SK-N-SH (cell line): ENCODE data around the gene D2HGDH.

Experiments used
- CTCF ChIP-seq: fragments of 200-600 bp; sonication (generic); IDR thresholded peaks from 2 replicates; pipeline ENCODE4 v1.6.1; 2017; ENCODE audit warnings: antibody characterized with exemption, mild to moderate bottlenecking, moderate library complexity
- EP300 ChIP-seq, 2 experiments: IDR thresholded peaks; 2 replicates each; pipeline versions ENCODE4 v1.4.0 to v1.6.1; 2012; ENCODE audit warnings: borderline replicate concordance in 1 of 2, low read depth in 1 of 2, low read length in 1 of 2
- EZH2phosphoT487 ChIP-seq: fragments of 200-600 bp; sonication (generic); IDR thresholded peaks from 2 replicates; pipeline ENCODE4 v1.6.1; 2017; ENCODE audit warnings: low read depth, mixed run types, mild to moderate bottlenecking, antibody characterized with exemption, moderate library complexity, borderline replicate concordance
- FOSL2 ChIP-seq: IDR thresholded peaks from 2 replicates; pipeline ENCODE4 v1.4.0; 2012; ENCODE audit warnings: low read depth, mild to moderate bottlenecking, moderate library complexity, borderline replicate concordance
- MXI1 ChIP-seq: IDR thresholded peaks from 2 replicates; pipeline ENCODE4 v1.6.1; 2012; ENCODE audit warnings: mild to moderate bottlenecking, low read depth, low read length, improper control_type of control experiment
- NFIC ChIP-seq: IDR thresholded peaks from 2 replicates; pipeline ENCODE4 v1.4.0; 2012; ENCODE audit warnings: borderline replicate concordance
- REST ChIP-seq: IDR thresholded peaks from 2 replicates; pipeline ENCODE4 v1.6.1; 2012; ENCODE audit warnings: mild to moderate bottlenecking, low read depth, low read length, moderate library complexity
- TAF1 ChIP-seq: IDR thresholded peaks from 2 replicates; pipeline ENCODE4 v1.6.1; 2012; ENCODE audit warnings: low read depth, mild to moderate bottlenecking, low read length, moderate library complexity, borderline replicate concordance
- YY1 ChIP-seq: IDR thresholded peaks from 2 replicates; pipeline ENCODE4 v1.4.0; 2012; ENCODE audit warnings: low read depth, mild to moderate bottlenecking

GRCh38 chr2:241769819-241770184 lies 35.4 kb downstream of the D2HGDH start:
- TF ChIP-seq CTCF = no peak
- TF ChIP-seq NFIC = no peak
- no peak for TF ChIP-seq MXI1
- no peak for TF ChIP-seq EP300 (IDR thresholded peaks at IDR 0.05; ENCODE audit: borderline replicate concordance in 1 of 2, low read depth in 1 of 2, low read length in 1 of 2)
- no peak for TF ChIP-seq REST
- TF ChIP-seq EZH2phosphoT487 = no peak
- no peak for TF ChIP-seq TAF1
- no peak for TF ChIP-seq FOSL2
- no peak for TF ChIP-seq YY1
